ENCODE data around the gene OPCML.

Gene OPCML

DNA sequence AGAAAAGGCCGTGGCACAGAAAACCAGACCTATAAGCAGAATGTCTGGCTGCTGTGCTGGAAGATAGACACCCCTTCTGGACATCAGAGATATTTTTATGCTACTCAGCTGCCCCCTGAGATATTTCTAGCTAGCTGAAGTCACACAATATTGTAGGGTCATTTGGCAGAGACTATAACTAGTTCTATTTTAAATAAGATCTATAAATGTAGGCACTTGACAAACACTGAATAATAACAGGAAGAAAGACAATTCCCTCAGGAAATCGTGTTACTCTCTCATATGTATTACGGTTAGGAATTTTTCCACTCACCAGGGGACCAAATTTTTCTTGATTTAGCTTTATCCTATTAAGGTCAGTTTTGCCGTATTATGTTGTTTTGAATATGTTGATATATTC lies 845.4 kb downstream of the OPCML start:
- no peak for DNase-seq

DNA sequence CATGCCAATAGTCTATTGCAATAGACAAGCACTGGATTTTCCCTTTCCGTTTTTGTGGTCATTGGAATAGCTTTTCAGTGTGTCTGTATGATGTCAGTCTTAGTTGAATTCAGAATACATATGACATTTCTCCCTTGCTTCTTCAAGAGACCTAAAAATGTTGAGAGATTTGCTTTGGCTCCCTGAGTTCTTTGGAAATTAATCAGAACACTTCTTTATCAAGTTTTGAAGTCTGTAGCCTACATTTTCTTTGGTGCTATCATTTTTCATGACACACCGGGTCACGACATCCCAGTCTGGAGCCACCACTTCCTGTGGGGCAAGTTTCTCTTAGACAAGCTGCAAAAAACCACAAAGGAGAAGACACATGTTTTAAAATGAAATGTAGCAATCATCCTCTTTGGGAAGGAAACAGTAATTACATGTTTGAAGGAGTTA lies 847.1 kb downstream of the OPCML start:
- DNase-seq = no peak

DNA sequence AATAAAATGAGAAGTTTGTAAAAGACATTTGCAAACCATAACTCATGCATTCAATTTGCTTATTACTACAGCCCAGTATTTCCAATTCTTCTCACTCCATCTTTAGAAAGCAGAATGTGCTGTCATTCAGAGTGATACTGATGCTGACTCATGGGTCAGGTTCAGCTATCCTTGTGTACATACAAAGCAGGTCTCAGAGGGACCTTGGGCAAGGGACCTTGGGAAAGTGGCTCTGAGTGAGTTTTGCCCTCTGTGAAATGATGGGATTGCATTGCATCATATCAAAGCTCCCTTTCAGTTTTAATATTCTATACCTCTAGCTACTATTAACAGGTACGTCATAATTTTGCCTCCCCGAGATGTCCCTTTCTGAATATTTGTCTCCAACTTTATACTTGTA lies 848.7 kb downstream of the OPCML start:
- no peak for DNase-seq

DNA sequence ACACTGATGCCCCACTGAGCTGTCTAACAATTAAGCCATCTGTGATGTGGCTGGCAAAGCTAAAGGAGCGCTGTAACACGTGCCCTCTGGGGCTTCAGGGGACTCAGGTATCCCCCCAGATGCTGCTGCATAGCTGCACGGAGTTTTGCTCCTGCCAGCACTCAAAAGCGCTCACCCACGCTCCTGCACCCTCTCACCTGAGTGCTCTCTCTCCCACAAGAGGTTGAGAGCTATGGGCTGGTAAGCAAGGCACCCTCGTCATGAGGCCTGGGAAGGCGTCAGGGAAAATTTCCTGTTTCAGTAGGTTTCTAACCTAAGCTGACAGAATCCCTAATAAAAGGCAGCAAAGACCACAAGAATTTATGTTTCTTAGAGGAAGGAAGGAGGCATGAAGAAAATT lies 850.3 kb downstream of the OPCML start:
- no peak for DNase-seq

DNA sequence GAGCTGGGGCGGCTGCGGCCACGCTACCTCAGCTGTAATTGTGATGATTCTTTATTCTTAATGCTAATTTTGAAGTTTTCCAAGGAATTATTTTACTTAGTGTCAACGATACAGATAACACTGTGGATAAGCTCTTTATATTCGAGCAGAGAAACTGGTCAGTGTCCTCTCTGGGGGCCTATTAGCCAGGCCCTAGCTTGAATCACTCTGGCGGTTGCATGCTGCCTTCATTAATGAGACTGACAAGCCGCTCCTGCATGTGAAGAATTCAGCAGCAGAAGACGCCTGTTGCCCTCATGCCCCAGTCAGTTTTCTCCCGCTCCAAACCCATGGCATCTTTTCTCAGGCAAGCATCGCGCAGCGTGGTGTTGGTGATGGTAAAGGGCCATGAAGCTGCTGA lies 851.7 kb downstream of the OPCML start:
- DNase-seq = no peak

DNA sequence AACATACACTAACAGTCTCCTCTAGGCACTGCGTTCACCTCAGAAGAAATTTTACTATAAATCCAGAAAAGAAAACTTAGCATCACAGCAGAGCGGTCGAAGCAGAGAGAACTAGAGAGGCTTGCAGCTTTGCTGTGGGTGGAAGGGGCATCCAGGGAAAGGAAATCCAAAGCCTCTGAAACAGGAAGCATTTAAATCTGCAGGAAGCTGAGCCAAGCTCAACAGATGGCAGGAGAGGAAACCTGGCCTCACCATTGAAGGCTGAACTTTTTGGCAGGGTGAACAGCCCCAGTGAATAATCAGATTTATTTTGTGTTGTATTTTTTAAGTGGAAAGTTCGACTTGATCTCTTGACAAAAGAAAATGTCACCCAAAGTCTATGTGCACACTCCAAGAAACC lies 858.1 kb downstream of the OPCML start:
- no peak for DNase-seq

DNA sequence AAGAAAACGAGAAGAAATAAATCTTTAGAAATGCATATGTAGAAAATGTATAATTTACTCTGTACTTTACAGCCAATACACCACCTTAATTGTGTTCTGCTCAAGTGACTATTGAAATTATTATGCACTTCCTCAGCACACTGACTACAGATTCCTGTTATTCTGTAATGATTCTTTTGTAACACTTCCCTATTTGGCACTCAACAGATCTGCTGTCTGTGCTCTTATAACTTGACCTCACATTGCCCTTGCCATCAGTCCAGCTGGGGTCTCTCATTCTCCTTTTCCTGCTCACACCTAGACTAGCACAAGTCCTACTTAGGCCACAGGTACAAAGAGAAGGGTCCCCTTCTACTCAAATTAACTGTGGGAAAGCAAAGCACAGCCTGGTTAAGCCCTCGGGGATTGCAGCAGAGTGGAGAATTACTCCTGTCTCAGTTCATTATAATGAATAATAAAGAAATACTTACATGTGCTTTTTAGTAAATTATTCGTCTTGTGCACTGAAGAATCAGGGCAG lies 860.4 kb downstream of the OPCML start:
- DNase-seq = no peak

DNA sequence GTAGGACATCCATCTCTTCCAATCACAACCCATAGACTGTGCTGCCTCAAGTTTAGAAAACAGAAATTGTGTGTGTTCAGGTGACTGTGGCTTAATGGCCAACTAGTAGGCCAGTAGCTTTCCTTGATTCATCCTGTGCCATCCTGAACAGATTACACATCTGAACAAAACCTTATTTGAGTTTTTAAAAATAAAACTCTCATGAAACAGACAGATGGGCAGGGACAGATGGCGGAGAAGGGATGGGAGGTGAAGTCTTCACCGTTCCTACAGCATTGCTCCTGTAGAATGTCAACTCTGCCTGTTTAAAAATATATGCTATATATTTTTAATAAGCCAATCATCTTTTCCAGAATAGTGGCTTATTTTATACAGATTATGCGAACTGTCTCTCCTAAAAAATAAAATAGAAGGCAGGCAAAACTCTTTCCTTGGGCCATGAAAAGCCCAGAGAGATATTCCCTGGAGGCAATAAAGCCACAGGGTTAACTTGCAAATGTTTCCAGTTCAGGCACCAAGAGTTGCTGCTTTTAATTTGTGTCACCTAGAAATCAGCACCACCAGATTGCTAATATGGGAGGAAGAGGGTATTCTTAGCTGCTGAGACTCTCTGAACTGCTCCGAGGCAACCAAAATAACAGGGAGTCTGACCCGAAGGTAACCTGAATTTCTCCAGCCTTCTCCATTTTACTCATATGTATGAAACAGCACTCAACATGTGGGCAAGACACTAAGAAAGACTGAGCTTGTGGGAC lies 861.2 kb downstream of the OPCML start:
- no peak for DNase-seq

DNA sequence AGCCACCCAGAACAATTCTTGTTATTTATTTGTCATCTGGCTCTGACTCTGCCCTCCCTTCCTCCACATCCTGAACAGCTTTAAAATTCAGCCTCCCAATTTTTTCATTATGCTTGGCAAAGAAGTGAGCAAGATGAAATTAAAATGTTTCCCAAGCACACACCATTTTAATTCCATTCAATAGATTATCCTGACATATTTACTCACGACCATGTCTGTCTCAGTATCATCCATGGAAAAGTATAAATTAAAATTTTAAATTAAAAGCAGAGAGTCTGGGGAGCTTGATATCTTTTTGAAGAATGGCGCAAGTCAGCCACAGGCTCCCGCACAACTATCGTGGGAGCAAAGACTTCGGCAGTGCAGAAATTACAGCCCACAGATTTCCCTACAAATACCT lies 862.4 kb downstream of the OPCML start:
- DNase-seq = no peak

DNA sequence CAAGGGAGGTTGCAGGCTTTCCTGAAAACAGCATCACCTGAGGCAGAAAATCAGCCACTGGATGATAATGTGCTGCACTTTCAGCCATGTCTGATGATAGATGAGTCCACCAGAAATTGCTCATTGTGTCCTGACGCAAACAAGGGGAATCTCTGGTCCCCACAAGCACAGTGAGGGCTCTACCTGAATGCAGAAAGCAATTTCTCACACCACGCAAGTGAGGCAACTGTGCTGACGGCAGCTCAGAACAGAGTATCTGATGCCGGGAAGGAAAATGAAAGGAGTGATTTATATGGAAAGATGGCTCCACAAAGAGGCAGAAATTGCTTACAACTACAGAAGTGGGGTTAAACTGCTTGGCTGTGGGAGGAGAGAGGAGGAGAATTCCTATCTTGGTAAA lies 867.1 kb downstream of the OPCML start:
- no peak for DNase-seq

DNA sequence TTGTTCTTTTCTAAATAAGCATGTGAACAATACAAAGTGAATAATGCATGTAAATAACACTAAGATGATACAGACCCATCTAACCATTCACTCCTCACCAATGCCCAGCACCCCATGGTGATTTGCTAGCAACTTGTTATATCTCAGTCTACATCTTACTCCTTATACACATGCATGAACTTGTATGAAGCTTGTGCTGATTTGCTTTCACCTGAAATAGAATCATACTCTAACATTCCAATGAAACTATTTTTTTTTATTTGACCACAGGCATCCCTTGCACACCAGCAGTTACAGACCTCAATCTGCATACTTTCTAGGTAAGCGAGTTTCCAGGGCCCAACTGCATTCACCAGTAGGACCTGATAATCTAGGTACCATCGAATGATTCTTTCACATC lies 873.6 kb downstream of the OPCML start:
- DNase-seq = no peak

DNA sequence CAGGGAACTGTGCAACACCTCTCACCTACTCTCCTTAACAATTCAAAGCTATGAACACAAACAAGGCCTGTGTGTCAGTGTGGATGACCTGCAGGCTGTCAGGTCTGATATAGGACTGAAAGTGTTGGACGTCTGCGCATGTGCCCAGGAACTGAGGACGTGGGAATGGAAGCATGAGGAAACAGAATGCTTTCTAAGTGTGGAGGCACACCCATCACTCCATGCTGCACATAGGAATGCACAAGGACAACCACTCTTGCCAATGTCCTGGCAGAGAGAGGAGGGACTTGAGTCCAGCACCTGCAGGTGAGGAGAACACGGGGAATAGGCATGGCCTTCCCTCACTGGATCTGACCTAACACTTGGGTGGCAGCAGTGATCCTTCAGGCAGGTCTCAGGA lies 874.3 kb downstream of the OPCML start:
- DNase-seq = no peak

DNA sequence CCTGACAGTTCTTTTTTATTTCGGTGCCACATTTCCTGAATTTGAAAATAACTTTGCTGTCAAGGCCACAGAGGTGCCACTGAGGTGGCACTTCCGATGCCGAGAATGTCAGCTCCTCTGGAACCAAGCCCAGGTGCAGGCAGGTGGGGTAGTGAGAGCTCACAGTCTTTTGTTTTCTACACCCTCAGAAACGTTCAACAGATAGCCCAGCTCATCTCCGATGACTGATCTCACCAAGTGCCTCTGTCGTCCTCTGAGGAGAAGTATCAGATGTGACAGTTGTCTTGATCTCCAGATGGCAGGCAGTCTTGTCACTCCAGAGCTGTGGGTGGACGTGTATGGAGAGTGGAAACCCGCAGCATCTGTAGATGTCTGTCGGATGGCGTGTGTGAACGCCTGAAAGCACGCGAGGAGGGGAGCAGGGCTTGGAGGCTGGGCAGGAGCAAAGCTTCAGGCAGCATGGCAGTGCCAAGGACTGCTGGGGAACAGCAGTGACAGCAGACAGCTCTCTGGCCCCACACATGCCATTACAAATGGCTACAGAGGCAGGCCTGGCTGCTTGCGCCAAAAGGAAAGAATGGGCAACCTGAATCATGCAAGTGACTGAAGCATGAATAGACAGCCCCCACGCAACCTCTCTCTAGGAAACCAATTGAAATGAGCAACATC lies 877.0 kb downstream of the OPCML start:
- DNase-seq = no peak

DNA sequence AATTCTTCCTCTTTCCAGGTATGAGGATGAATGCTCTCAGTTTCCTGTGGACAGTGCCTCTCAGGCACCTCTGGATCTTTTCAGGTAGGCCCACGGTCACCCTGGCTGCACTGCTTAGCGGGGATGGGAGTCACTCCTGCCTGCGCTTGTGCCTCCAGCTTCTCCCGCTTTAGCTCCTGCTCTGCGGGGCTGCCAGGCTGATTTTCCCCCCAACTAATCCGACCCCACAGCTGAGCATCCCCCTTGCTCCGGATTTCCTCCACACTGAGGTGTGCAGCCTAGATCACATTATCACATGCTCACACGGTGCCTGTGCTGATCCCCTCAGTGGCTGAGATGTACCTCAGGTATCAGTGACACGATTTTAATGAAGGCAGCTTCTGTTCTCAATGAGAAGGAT lies 879.1 kb downstream of the OPCML start:
- no peak for DNase-seq

DNA sequence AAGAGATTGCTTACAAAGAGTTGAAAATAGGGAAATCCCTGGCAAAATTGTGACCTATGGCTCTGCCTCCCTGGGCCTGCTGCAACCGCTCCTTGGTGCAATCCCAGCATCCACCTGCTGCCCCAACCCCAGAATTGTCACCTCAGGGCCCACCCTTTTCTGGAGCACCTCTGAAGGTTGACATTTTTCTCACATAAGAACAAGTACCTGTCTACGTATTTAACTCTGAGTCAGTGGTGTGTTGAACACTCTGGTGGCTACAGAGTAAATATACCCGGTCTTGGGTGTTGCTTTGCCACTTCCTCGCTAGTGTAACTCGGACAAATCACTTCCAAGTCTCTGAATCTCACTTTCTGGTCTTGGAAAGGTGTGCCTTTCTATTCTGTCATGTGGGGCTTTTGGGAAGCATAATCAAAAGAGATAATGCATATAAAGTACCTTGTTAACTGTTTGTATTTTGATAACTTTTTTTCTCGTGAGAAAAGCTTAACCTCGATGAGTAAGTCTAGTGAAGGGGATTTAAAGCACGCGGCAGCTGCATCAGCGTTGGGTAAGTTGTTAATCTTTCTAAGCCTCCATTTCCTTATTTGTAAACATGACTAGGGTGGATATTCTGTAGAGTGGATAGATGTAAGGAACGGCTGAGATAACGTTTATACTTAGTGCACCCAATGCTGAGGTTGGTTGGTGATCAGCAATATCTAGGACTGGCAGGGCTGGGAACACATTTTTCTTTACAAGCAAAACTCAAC lies 881.2 kb downstream of the OPCML start:
- no peak for DNase-seq

DNA sequence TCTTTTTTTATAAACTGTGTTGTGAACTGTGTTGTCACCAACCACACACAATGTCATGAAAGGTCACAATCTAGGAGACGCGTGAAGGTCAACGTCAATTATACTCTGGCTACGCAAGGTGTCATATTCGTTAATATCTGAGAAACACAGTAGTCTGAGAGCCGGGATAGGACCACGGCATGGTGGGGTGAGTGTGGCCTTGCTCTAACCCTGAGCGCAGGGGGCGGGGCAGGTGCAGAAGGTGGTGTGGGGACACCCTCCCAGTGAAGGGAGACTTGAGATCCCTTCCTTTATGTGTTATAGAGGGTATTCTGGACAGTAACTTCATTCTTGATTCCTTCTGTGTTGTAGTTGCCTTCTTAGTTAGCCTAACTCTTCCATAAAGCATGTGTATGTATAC lies 883.0 kb downstream of the OPCML start:
- no peak for DNase-seq

DNA sequence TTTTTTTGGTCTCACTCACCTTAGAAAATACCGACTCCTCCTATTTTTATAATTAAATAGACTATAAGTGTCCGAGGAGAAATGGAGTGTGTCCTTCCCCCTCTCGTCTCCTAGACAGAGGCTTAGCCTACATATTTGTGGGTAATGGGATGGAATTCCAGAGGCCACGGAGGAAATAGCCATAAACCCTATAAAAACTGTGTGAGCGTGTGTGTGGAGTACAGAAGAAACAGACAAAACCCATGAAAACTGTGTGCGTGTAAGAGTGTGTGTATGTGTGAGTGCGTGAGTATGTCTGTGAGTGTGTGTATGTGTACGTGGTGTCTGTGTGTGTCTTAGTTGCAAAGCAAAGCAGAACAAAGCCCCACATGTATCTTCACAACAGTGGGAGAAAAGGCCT lies 883.5 kb downstream of the OPCML start:
- DNase-seq = no peak

DNA sequence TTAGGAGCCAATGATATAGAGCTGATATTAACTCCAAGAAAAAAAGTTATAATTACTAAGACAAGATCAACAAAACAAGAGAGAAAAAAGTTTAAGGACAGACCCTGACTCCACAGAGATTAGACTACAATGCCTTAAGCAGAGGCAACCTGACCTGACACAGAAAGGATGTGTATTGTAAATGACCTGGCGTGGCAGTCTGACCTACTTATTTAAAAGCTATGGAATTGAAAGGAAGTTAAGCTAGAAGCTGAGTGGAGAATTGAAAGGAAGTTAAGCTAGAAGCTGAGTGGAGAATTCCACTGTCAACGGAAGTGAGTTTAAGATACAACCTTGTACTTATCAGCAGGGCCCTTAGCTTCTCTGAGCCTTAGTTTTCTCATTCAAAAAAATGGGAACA lies 885.4 kb downstream of the OPCML start:
- DNase-seq = no peak

DNA sequence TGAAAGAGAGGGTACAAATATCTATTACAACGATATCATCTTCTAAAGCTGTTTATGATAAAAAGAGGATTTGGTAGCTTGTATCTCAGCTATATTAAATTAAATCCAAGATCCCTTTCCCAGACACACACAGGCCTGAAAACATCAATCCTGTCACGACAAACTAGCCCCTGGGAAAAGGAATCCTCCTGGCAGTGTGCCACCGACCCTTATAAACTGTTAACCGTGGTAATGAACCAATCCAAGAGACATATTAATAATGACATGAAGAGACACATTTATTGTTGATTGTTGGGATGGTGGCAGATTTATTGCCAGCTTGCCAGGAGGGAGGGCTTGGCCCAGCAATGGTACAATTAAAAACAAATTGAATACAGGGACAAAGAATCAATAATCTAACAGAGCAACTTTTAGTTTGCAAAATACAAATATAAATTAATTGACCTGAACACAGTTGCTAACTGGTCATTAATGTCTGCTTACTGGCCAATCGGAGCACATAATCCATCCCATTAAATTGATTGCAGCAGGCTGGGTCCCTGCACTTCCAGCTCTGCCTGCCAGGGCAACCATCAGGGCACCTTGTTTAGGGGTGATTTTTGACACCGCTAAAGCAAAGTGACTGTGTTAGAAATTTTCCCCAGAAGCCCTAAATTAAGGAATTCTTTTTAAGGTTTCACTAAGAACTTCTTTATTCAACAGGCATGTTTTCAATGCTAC lies 887.6 kb downstream of the OPCML start:
- DNase-seq = no peak

DNA sequence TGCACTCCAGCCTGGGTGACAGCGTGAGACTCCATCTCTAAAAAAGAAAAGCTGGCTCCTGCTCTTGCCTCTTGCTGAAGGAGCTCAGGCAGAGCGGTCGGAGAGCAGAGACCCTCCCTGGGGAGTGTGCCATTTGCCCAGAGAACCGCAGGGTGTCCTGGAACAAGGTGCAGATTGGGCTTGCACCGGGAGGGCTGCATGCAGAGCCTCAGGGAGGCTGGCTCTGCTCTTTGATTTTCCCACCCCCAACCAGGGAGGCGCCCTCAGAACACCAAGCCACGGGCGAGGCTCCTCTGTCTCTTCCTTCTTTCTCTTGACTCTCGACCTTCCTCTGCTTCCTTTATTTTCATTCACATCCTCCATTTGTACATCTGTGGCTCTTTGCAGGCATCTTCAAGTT lies 889.1 kb downstream of the OPCML start:
- DNase-seq = no peak

DNA sequence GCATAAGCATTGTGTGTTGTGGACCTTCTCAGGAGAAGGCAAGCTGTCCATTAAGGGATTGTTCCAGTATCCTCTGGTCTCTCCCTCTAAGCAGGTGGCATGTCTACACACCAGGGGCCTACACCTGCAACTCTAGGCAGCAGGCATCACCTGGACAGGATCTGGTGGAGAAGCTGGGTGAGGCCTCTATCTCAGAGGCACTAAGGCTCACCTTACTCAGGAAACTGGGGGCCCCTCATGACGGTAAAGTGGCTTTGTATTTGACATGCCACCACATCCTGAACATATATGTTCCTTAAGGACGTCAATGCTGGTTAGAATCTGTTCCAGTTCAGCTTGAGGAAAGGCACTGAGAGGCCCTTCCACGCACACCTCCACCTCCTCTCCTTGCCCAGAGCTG lies 891.3 kb downstream of the OPCML start:
- no peak for DNase-seq

DNA sequence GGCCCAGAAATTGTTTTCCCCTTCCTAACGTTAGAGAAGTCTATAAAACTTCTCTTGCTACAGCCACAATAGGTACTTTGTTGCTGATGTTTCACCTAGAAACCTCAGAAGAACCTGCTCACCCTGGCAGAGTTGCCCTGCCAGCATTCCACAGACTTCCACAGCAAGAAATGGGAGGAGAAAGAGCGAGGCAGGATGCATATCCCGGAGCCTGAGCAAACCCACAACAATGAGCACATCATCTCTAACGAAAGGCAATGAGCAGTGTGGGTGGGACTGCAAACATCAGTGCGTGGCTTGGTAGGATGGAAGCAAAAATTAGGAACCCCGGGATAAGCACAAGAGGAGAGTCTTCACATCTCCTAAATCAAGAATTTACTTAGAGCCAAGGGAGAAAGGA lies 892.3 kb downstream of the OPCML start:
- no peak for DNase-seq

DNA sequence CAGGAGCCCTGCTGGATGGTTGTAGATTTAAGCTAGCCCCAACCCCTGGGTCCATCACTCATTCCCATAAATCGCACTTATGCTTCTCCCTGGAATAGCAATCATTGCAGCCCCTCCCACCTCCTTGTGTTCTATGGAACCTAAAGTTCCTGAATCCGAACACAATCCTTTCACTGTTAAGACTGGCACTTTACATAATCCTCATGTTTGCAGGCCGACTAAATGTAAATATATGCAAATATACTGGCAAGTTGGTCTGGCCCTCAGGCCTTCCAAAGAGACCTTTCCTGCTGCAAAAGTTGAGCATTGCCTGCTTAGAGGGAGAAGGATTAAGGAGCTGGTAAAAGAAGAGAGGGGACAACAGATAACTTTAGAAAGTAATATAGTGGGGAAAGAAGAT lies 892.9 kb downstream of the OPCML start:
- no peak for DNase-seq

All from activated T-cell treated with anti-CD3 and anti-CD28 coated beads for 4 hours (primary cell).